Stimulated activated CD4-positive, alpha-beta T cell treated with anti-CD3 and anti-CD28 coated beads, Interleukin-4, amount 100 ng/mL, for 24 hours (primary cell): ENCODE measurements around the gene PRLR.

Source experiments
- DNase-seq: peaks from one replicate; pipeline ENCODE4 v3.0.0-alpha.2; 2020

PRLR gene

DNA sequence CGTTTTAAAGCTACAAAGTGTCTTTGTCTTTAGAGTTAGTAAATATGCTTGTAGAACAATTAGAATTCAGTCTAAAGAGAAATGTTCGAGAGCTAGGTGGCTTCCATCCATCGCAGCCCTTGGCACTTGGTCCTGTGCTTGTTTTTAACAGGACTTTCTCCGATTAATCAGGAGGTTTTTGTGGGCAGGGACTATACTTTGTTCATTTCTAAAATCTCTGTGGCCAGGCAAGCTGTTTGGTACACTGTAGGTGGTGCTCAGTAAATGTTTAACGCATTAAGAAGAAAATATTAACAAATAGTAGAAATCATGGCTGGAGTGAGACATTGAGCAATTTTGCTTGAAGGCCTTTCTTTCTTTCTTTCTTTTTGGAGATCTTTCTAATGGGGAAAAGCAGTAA lies 203.3 kb downstream of the PRLR start:
- no peak for DNase-seq

DNA sequence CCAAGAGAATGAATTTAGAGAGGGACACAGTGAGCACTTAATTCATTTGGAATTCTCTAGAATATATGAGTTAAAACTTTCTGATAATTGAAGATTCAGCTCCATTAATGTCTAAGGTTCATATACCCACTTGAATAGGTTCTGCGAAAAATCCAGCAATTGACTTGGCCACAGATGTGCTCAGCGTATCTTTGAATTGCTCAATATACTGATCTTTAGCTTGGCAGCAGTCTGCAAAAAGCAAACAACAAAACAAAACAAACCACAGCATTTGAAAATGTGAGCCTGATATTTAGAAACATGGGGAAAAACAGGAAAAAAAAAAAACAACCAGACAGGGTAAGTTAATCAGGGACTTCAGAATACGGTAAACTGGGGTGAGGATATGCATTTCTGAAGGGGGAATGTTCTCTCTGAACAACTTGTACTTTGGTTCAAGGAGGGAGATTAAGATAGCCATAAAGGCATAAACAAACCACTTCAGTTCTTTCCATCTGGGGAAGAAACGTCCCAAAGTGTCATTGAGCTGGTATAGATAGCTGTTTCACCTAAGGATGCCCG lies 203.9 kb downstream of the PRLR start:
- no peak for DNase-seq

DNA sequence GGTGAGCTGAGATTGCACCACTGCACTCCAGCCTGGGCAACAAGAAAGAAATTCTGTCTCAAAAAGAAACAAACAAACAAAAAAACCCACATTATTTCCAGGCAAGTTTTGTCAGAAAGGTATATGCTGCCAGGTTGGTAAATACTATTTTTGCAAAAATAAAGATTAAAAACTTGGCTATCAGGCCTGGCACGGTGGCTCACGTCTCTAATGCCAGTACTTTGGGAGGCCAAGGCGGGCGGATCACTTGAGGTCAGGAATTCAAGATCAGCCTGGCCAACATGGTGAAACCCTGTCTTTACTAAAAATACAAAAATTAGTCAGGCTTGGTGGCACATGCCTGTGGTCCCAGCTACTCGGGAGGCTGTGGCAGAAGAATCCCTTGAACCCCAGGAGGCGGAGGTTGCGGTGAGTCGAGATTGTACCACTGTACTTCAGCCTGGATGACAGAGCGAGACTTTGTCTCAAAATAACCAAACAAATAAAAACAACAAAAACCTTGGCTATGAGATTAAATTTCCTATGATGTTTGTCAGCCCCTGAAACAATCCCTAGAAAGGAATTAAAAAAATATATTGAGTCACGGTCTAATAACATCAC lies 205.3 kb downstream of the PRLR start:
- no peak for DNase-seq

DNA sequence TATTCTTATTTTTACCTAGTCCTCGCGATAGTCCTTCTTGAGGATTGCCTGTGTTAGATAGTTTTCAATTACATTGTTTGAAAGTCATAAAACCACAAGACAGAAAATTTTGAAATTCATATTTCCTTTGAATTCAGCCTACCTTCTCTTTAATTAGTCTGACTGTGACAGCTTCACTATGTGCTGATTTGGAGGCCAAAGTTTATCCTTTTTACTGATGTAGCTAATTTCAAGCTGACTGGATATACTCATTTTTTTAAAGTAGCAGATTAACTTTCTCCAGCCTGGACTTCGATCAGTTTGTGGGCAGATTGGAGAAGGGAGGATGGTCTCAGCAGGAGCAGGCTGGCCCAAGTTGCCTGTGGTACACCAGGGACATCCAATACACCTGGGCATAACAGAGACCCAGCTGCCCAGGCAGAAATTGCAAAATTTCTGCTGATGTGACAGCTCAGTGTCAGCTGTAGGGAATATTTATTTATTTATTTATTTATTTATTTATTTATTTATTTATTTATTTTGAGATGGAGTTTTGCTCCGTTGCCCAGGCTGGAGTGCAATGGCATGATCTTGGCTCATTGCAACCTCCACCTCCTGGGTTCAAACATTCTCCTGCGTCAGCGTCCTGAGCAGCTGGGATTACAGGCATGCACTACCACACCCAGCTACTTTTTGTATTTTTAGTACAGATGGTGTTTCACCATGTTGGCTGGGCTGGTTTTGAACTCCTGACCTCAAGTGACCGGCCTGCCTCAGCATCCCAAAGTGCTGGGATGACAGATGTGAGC lies 206.7 kb downstream of the PRLR start:
- DNase-seq = no peak

DNA sequence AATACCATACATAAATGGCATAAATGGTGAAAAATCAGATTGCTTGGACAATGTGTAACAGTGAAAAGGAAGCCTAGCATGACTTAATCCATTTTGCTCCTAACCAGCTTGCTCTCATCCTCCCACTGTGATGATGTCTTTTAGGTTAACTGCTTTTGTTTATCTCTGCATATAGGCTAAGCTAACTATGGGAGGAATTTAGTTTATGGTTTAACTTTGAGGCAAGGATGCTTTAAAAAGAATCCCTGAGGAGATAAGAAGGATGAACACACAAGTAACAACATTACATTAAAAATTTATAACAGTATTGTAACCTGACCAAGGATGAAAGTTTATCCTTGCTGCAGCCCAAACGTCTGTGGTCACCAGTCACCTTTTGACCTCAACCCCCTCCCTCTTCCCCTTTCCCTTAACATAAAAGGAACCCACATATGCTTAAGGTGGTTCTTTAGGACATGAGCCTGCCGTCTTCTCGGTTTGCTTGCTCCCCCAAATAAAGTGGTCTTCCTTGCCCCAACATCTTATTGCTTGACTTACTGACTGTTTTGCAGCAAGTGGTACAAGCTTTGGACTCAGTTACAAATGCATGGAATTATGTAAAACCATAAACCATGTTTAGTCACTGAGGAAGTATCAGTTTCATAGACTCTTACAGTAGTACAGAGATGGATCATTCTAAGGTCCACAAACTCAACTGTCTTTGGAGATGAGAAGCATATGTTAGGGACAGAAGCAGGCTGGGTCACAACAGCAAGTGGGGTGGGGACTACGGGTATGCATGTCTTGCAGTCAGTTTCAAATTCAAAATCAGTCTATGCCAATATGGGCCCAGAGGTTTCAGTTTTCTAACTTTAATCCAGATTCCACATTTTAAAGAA lies 213.9 kb downstream of the PRLR start:
- no peak for DNase-seq

DNA sequence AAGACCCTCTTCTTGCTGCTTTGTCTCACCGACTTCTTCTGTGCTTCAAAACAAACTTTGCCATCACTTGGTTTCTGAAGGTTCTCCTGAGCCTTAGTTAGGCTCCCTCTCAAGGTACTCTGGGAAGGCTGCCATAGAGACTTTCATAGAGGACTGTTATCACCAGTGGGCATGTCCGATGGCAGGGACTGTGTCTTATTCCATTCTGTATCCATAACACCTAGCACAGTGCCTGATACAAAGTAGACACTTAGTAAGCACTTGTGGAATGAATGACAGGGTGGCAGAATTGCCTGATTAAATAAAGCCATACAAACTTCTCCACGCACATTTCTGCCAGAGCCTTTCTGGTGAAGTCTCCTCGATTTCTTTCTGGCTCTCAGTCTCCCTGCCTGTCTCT lies 215.2 kb downstream of the PRLR start:
- no peak for DNase-seq

DNA sequence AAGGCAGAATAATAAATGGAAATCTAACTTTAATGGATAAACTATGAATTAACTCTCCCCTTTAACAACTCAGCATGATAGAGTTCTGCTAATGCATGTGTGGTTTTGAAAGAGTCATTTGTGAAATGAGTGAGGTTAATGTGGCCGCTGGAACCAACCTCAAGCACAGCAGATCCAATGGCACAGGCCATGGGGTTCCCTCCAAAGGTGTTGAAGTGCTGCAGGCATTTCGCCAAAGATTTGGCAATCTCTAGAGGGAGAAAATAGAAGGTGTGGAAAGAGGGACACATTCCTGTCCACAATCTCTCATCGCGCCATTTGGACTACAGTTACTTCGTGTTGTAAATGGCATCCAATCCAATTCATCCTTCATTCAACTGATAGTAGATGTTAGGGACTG lies 217.5 kb downstream of the PRLR start:
- DNase-seq = no peak

DNA sequence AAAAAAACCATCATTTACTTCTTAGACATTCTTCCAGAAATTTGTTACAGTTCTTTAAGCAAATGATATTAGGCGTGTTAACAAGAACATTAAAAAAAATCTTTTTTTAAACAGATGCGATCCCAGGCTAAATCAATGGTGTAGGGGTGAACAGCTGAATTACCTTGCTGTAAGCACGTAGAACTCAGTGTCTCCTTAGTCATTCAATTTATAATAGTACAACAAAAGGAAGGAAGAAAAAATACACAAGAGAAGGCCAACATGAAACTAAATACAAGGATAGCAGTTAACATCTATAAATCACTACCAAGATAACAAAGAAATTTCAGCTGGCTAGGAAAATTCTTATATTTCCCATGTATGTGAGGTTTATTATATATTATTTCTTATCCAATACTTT lies 217.9 kb downstream of the PRLR start:
- DNase-seq = no peak

DNA sequence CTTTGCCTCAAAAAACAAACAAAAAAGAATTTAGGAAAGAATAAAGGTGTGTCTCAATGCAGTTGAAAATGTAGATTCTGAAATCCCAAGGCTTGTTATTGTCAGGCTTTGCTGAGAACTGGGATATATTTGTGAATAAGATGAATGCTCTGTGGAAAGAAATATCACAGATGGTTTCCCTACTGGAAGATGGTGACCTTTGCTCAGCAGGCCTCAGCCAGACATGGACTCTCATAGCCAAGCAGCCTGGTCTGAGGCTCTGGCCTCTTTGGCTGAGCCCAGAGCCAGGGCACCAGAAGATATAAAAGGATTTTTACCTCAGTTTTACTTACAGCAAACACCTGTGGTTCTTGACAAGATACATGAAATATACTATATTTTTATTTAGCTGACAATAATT lies 219.6 kb downstream of the PRLR start:
- no peak for DNase-seq

DNA sequence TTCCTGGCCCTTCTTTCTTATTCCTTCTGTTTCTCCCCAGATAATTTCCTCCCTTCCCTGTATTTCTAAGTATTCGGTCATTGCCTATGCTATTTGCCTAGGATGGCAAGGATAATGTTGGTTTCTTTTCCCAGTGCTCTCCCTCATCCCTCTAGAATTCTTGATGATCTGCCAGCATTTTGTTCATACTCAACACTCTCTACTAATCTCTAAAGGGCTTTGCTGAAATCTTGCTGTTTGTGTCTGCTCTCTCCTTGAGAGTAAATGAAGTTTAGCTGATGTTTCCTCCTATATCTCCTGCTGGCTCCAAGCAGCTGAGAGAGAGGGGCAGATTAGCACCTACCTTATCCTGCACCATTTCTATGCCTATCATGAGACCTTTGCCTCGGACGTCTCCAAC lies 220.6 kb downstream of the PRLR start:
- DNase-seq = no peak

DNA sequence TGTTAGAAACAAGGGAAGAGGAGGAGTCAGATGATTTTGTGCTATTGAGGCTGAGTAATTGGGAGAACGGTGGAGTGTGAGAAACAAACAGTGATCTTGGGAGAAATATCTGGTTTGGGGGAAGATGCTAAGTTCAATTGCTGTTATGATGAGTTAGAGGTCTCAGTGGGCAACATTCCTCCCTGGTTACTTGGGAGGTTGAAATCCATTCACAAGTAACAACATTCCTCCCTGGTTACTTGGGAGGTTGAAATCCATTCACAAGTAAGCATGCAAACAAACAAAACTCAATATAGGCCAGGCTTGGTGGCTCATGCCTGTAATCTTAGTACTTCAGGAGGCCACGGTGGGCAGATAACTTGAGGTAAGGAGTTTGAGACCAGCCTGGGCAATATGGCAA lies 221.3 kb downstream of the PRLR start:
- DNase-seq = no peak

DNA sequence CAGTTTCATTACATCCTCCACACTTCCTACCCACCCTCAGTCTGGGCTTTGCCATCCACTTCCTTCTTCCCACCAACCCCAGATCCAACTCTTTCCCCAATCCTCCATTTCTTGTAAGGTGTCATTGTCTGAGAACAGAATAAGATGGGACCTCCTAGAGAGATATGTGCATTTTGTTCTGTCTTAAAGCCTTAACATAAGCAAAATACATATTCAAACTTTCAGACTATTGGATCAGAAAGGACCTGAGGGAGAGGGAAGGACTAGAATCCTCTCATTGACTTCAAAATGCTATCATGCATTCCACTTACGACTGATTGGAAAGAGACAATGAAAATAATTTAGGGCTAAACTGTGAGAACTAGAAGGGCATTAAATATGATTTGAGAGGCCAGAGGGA lies 225.5 kb downstream of the PRLR start:
- no peak for DNase-seq

DNA sequence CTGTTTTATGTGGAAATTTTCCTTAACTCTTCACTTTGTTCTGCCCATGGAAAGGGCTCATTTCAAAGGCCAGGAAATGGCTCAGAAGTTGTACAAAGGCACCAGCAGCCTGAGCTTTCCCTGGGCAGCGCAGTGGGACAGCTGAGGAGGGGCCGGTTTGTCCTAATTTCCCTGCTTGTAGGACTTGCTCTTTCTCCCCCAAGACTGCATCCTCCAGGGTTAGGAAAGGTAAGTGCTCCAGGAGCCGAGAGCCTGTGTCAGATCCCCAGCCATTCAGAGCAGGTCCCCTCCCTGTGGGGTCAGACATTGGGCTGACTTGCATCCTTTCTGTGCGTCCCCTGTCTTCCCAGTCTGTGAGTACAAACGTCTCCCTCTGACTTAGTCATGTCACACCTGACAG lies 226.1 kb downstream of the PRLR start:
- no peak for DNase-seq

DNA sequence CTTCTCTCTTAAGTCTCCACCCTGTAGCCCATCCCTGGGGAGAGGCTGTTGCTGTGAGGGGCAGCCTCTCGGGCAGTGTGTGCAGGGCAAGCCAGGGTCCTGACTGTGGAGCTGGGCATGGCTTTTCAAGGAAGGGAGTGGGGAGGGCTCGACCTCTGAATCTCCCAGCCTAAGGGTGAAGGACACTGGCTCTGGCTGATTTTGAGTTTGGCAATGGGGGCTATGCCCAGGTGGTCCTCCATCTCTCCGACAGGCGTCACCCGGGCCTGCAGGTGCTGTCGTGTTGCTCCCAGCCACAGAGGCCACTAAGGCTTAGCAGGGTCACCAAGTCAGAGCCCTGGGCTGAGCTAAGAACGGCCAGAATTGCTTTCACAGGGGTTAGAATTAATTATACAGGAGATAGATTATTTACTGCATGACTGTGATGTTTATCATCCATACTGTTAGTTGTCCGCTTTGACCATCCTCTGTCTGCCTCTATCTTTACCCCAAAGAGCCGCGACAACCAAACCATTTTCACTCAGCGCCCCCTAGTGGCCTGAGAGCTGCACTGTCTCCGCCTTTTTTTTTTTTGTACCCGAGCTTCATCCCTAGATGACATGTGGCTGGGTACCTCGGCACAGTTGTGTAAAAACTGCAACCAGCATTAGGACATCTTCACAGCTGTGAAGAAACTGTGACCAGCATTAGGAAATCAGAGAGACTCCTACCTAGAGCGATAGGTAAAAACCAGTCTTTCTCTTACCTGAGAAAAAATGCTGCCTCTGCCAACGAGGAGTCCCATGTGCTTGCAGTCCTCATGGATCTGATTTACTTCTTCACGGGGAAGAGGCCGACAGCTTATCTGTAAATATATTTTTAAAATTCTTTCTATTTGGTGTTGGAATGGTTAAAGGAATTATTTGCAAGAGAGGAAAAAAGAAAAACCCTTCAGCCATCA lies 227.0 kb downstream of the PRLR start:
- peak; percentile 61 for DNase-seq

DNA sequence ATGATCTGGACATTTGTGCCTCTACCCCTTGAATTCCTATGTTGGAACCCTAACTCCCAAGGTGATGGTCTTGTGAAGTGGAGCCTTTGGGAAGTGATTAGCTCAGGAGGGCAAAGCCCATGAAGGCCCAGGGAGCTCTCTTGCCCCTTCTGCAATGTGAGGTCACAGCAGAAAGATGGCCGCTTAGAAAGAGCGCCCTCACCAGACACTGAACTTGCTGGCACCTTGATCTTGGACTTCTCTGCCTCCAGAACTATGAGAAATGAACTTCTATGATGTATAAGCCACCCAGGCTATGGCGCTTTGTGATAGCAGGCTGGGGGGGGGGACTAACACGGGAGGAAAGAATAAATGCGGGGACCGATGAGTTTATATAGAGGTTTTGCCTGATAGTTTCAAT lies 227.8 kb downstream of the PRLR start:
- no peak for DNase-seq

DNA sequence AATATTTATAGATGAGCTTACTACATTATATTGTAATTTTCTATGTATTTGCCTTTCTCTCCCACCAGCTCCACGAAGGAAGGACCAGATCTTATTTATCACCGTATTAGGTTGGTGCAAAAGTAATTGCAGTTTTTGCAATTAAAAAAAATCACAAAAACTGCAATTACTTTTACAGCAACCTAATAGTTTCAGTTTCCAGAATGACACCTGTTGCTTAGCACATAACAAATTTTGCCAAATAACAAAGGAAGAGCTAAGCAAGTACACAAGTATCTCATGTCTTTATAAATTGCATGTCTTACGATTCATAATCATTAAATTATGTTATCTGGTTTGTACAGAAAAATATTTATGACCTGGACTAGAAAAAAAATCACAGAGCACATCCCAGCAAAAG lies 228.4 kb downstream of the PRLR start:
- DNase-seq = no peak
